ENCODE results near the gene ANKMY1.

DNA sequence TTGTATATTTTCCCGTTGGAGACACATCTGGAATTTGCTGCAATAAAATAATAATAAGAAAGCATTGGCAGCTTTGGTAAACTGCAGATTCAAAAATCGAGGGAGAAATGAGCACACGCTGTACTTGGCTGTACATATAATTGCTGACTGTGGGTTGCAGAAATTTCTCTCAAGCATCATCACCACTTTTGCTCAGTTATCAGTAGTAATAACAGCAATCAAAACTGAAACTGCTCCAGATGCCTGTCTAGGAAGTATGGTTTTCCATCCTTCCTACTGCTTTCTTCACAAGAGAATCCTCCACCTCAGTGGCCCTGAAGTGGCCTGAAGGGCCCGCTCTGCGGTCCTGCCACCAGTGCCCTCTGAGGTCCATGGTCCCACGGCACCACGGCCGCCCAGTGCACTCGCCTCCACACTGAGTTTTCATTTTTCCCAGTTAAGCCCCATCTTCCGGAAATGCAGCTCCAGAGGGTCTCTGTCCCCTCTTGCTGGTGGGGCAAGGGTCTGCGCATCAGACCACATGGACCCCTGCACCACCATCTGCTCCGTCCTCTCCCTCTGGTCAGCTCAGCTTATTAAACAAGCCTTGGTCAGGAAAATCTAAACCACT, 6.3 kb upstream of the ANKMY1 start:
- no peak for TF ChIP-seq EZH2phosphoT487 (IDR thresholded peaks at IDR 0.05; ENCODE audit: borderline replicate concordance)
- TF ChIP-seq, protein P1, sequence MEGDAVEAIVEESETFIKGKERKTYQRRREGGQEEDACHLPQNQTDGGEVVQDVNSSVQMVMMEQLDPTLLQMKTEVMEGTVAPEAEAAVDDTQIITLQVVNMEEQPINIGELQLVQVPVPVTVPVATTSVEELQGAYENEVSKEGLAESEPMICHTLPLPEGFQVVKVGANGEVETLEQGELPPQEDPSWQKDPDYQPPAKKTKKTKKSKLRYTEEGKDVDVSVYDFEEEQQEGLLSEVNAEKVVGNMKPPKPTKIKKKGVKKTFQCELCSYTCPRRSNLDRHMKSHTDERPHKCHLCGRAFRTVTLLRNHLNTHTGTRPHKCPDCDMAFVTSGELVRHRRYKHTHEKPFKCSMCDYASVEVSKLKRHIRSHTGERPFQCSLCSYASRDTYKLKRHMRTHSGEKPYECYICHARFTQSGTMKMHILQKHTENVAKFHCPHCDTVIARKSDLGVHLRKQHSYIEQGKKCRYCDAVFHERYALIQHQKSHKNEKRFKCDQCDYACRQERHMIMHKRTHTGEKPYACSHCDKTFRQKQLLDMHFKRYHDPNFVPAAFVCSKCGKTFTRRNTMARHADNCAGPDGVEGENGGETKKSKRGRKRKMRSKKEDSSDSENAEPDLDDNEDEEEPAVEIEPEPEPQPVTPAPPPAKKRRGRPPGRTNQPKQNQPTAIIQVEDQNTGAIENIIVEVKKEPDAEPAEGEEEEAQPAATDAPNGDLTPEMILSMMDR (conservative IDR thresholded peaks at IDR 0.05; ENCODE audit: low read length): no peak
